Ishikawa (cell line): ENCODE results near the gene GAS2.

ENCODE experiments used
- CEBPB ChIP-seq: IDR thresholded peaks from 2 replicates; pipeline ENCODE4 v1.6.1; 2012
- CREB1 ChIP-seq: IDR thresholded peaks from 2 replicates; pipeline ENCODE4 v1.6.1; 2012; ENCODE audit warnings: low read depth
- EGR1 ChIP-seq: IDR thresholded peaks from 2 replicates; pipeline ENCODE4 v1.6.1; 2012
- EP300 ChIP-seq: IDR thresholded peaks from 2 replicates; pipeline ENCODE4 v1.6.1; 2012; ENCODE audit warnings: borderline replicate concordance
- FOXM1 ChIP-seq: IDR thresholded peaks from 2 replicates; pipeline ENCODE4 v1.6.1; 2012; ENCODE audit warnings: low read depth, borderline replicate concordance
- MAX ChIP-seq: IDR thresholded peaks from 2 replicates; pipeline ENCODE4 v1.6.1; 2012
- NFIC ChIP-seq: IDR thresholded peaks from 2 replicates; pipeline ENCODE4 v1.6.1; 2012
- RAD21 ChIP-seq: IDR thresholded peaks from 2 replicates; pipeline ENCODE4 v1.6.1; 2012; ENCODE audit warnings: low read depth
- REST ChIP-seq: IDR thresholded peaks from 2 replicates; pipeline ENCODE4 v1.6.1; 2012; ENCODE audit warnings: low read depth, mild to moderate bottlenecking
- TAF1 ChIP-seq: IDR thresholded peaks from 2 replicates; pipeline ENCODE4 v1.6.1; 2012; ENCODE audit warnings: low read depth, mild to moderate bottlenecking
- TCF12 ChIP-seq: IDR thresholded peaks from 2 replicates; pipeline ENCODE4 v1.6.1; 2012; ENCODE audit warnings: low read depth
- TEAD4 ChIP-seq: IDR thresholded peaks from 2 replicates; pipeline ENCODE4 v1.6.1; 2012
- USF1 ChIP-seq: IDR thresholded peaks from 2 replicates; pipeline ENCODE4 v1.6.1; 2012
- YY1 ChIP-seq: IDR thresholded peaks from 2 replicates; pipeline ENCODE4 v1.6.1; 2012; ENCODE audit warnings: low read depth
- ZBTB7A ChIP-seq: IDR thresholded peaks from 2 replicates; pipeline ENCODE4 v1.6.1; 2012; ENCODE audit warnings: low read depth

Gene GAS2

GRCh38 chr11:22641559-22641958, 24.9 kb upstream of the GAS2 start:
- TF ChIP-seq USF1 (no peak), EGR1 (no peak), FOXM1 (no peak), YY1 (no peak), ZBTB7A (no peak), REST (no peak), RAD21 (no peak), TEAD4 (no peak), CEBPB (no peak), NFIC (no peak), MAX (no peak), TCF12 (no peak), TAF1 (no peak), EP300 (no peak), CREB1 (no peak)

- TF ChIP-seq EP300 (no peak), TAF1 (no peak), TCF12 (no peak), NFIC (no peak), RAD21 (no peak)
Observed at GRCh38 chr11:22656130-22656529, 10.3 kb upstream of the GAS2 start.

- TF ChIP-seq MAX (no peak), REST (no peak), EP300 (no peak), USF1 (no peak), TEAD4 (no peak)
Observed at GRCh38 chr11:22657101-22657694, 9.2 kb upstream of the GAS2 start.

- TF ChIP-seq TEAD4 (no peak), MAX (no peak), CEBPB (no peak), EP300 (no peak), REST (no peak), NFIC (no peak), RAD21 (no peak), FOXM1 (no peak), EGR1 (no peak), CREB1 (no peak), USF1 (no peak), TCF12 (no peak), TAF1 (no peak), ZBTB7A (no peak), YY1 (no peak)
Observed at GRCh38 chr11:22659783-22660182, 6.6 kb upstream of the GAS2 start.
